SK-N-SH (cell line): ENCODE data around the gene PTPRD. TPM values are rescaled to one million over a fixed set of nuclear protein-coding genes. Genes with fewer than 3 reads are reported as not detected.

Experiments used
- CTCF ChIA-PET: fragments of 300-600, 350-600 bp; formaldehyde crosslinking; extraction: SDS; loops from one replicate; lab custom pipeline; 2021; lab: Yijun Ruan, JAX
- POLR2A ChIA-PET: fragments of 350-600 bp; sonication (Branson Sonifier 250); formaldehyde crosslinking; extraction: SDS; loops from one replicate; lab custom pipeline; 2020; ENCODE audit warnings: antibody characterized with exemption, inconsistent platforms; lab: Yijun Ruan, JAX
- DNase-seq: peaks from one replicate; pipeline ENCODE4 v3.0.0; 2012
- H2AFZ ChIP-seq: fragments of 200-600 bp; sonication (generic); 2 replicates; pipeline ENCODE4 v1.8.1; 2016; ENCODE audit warnings: antibody characterized with exemption, mild to moderate bottlenecking, low read depth
- H3F3A ChIP-seq: fragments of 200-600 bp; sonication (generic); replicated peaks from 2 replicates; pipeline ENCODE3; 2016; ENCODE audit warnings: antibody characterized with exemption, mild to moderate bottlenecking; ENCODE audit not compliant: insufficient read depth
- H3K27ac ChIP-seq, 2 experiments: fragments of 200-500 bp in 1 of 2; fragments of 200-600 bp in 1 of 2; sonication (Bioruptor generic) in 1 of 2; sonication (generic), shearing (Covaris generic) in 1 of 2; 2 replicates each; pipeline versions ENCODE4 v1.5.1 to v1.6.1; 2014 to 2016; ENCODE audit warnings: low read depth in 2 of 2, inconsistent platforms in 1 of 2, low read length in 1 of 2, mild to moderate bottlenecking in 1 of 2, mixed read lengths in 1 of 2
- H3K27me3 ChIP-seq: fragments of 200-600 bp; sonication (generic), shearing (Covaris generic); 2 replicates; pipeline ENCODE4 v1.6.1; 2016; ENCODE audit warnings: mixed run types; ENCODE audit not compliant: insufficient read depth
- H3K36me3 ChIP-seq, 2 experiments: fragments of 200-500 bp in 1 of 2; fragments of 200-600 bp in 1 of 2; sonication (Bioruptor generic) in 1 of 2; sonication (generic) in 1 of 2; replicated peaks in 1 of 2; 2 replicates each; pipeline versions ENCODE3 to v1.5.1; 2014 to 2016; ENCODE audit warnings: low read length in 1 of 2, mild to moderate bottlenecking in 1 of 2; ENCODE audit not compliant: insufficient read depth in 2 of 2, control insufficient read depth in 1 of 2
- H3K4me1 ChIP-seq, 2 experiments: fragments of 200-500 bp in 1 of 2; fragments of 200-600 bp in 1 of 2; sonication (Bioruptor generic) in 1 of 2; sonication (generic), shearing (Covaris generic) in 1 of 2; 2 replicates each; pipeline versions ENCODE4 v1.5.1 to v1.6.1; 2014 to 2016; ENCODE audit warnings: low read depth in 1 of 2, low read length in 1 of 2, mixed run types in 1 of 2; ENCODE audit not compliant: insufficient read depth in 2 of 2, control insufficient read depth in 1 of 2
- H3K4me2 ChIP-seq: fragments of 200-600 bp; sonication (generic), shearing (Covaris generic); 2 replicates; pipeline ENCODE4 v1.6.1; 2017; ENCODE audit warnings: mixed run types
- H3K4me3 ChIP-seq, 2 experiments: fragments of 200-500 bp in 1 of 2; fragments of 200-600 bp in 1 of 2; sonication (Bioruptor generic) in 1 of 2; sonication (generic), shearing (Covaris generic) in 1 of 2; 2 replicates each; pipeline versions ENCODE4 v1.5.1 to v1.8.1; 2014 to 2016; ENCODE audit warnings: low read depth in 2 of 2, inconsistent platforms in 1 of 2, low read length in 1 of 2, mild to moderate bottlenecking in 1 of 2, mixed read lengths in 1 of 2, moderate library complexity in 1 of 2
- H3K79me2 ChIP-seq: fragments of 200-600 bp; sonication (generic); 2 replicates; pipeline ENCODE4 v1.8.1; 2017; ENCODE audit warnings: mild to moderate bottlenecking; ENCODE audit not compliant: insufficient read depth
- H3K9ac ChIP-seq: fragments of 200-600 bp; sonication (generic); 2 replicates; pipeline ENCODE4 v1.6.1; 2017; ENCODE audit warnings: mixed run types
- H3K9me2 ChIP-seq: fragments of 200-600 bp; sonication (generic); 2 replicates; pipeline ENCODE4 v1.6.1; 2017; ENCODE audit warnings: mixed run types
- H3K9me3 ChIP-seq: fragments of 200-600 bp; sonication (generic); 2 replicates; pipeline ENCODE4 v1.6.1; 2017; ENCODE audit warnings: mixed run types, mild to moderate bottlenecking, moderate library complexity
- H4K20me1 ChIP-seq: fragments of 200-600 bp; sonication (generic); 2 replicates; pipeline ENCODE4 v1.6.1; 2017; ENCODE audit warnings: mild to moderate bottlenecking, mixed run types; ENCODE audit not compliant: insufficient read depth
- FOSL2 ChIP-seq: IDR thresholded peaks from 2 replicates; pipeline ENCODE4 v1.4.0; 2012; ENCODE audit warnings: low read depth, mild to moderate bottlenecking, moderate library complexity, borderline replicate concordance
- GATA2 ChIP-seq: sonication (generic); formaldehyde crosslinking; IDR thresholded peaks from 2 replicates; pipeline ENCODE4 v1.5.0; 2020; ENCODE audit warnings: mild to moderate bottlenecking, missing genetic modification reagents
- NFIC ChIP-seq: IDR thresholded peaks from 2 replicates; pipeline ENCODE4 v1.4.0; 2012; ENCODE audit warnings: borderline replicate concordance
- PBX3 ChIP-seq: IDR thresholded peaks from 2 replicates; pipeline ENCODE4; 2012
- POLR2AphosphoS5 ChIP-seq: IDR thresholded peaks from 2 replicates; pipeline ENCODE4 v1.6.1; 2012; ENCODE audit warnings: low read depth, low read length
- SIN3A ChIP-seq: IDR thresholded peaks from 2 replicates; pipeline ENCODE4 v1.6.1; 2012; ENCODE audit warnings: low read depth, mild to moderate bottlenecking, low read length, moderate library complexity, borderline replicate concordance
- SMC3 ChIP-seq: IDR thresholded peaks from 2 replicates; pipeline ENCODE4 v1.6.1; 2012; ENCODE audit warnings: low read depth, low read length, improper control_type of control experiment
- whole genome bisulfite sequencing: methylation state at CpG from one replicate; pipeline ENCODE4 v1.1.6; 2017; ENCODE audit warnings: low lambda C conversion rate; 5-methylcytosine and 5-hydroxymethylcytosine counted together
- polyA plus RNA-seq, 3 experiments: library from polyadenylated mRNA; depleted of rRNA; stranded (reverse); fragments of >200 nt; gene quantifications; 2 replicates each; pipeline ENCODE4 v1.2.3, GENCODE V29; 2012
- TF ChIP-seq, protein P1 (sequence below): IDR thresholded peaks from 2 replicates; pipeline ENCODE4 v1.4.0; 2012; ENCODE audit warnings: low read depth, borderline replicate concordance

PTPRD gene
- polyA plus RNA-seq, 1 of the 3 experiments (the other 2 are of a cell fraction), result 0.15 TPM

GRCh38 chr9:8860086-8860485 lies 1752.7 kb downstream of the PTPRD start:
- DNase-seq, result no peak
- POLR2A ChIA-PET, result no interaction called here

DNA sequence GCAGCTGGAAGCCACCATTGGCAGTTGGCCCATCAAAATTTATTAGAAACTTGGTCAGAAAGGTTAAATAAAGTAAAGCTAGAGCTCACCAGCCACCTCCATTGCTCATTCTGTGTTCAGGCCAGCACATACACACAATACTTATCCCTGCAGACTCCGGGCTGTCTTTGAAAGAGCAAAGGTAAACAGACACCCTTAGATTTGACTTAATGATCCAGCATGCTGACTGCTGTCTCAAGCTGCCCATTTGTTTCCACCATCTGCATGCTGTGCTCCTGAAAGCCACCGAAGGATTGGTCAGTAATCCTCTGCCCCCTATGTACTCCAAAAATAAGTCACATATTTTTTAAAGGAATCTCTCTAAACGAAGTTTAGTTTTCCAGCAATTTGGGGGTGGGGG lies 1753.4 kb downstream of the PTPRD start:
- H3K27ac ChIP-seq, result no peak overlapping the region
- no peak for TF ChIP-seq SMC3
- TF ChIP-seq GATA2 (CRISPR knock-in tag), result no peak
- no peak for TF ChIP-seq POLR2AphosphoS5
- TF ChIP-seq, protein P1, sequence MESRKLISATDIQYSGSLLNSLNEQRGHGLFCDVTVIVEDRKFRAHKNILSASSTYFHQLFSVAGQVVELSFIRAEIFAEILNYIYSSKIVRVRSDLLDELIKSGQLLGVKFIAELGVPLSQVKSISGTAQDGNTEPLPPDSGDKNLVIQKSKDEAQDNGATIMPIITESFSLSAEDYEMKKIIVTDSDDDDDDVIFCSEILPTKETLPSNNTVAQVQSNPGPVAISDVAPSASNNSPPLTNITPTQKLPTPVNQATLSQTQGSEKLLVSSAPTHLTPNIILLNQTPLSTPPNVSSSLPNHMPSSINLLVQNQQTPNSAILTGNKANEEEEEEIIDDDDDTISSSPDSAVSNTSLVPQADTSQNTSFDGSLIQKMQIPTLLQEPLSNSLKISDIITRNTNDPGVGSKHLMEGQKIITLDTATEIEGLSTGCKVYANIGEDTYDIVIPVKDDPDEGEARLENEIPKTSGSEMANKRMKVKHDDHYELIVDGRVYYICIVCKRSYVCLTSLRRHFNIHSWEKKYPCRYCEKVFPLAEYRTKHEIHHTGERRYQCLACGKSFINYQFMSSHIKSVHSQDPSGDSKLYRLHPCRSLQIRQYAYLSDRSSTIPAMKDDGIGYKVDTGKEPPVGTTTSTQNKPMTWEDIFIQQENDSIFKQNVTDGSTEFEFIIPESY, result no peak
- TF ChIP-seq NFIC, result no peak
- TF ChIP-seq SIN3A, result no peak
- TF ChIP-seq FOSL2, result no peak
- TF ChIP-seq, all 33 proteins: peak for 0
- DNase-seq, result no peak
- Histone ChIP-seq H3K4me1 (peaks cover 0 to 3% of the 10 kb centered on the region in 2 experiments; a peak in 2 of 4 replicates), H3K36me3 (no peaks in the 10 kb centered on the region), H4K20me1 (no peaks in the 10 kb centered on the region), H3F3A (no peaks in the 10 kb centered on the region), H3K4me3 (no peak overlapping the region), H3K9me3 (no peaks in the 10 kb centered on the region), H3K4me2 (no peak overlapping the region), H3K9me2 (no peaks in the 10 kb centered on the region), H2AFZ (no peak overlapping the region), H3K27me3 (peaks cover 24% of the 10 kb centered on the region; the same call in 1 of the 2 replicates), H3K79me2 (no peaks in the 10 kb centered on the region), H3K9ac (no peak overlapping the region)
- POLR2A ChIA-PET, result no interaction called here
- CTCF ChIA-PET, result interaction anchor here (0.7 to 1.1 kb wide), 2 partner anchors 401 to 1168 kb away, joined by 3 to 4 read pairs; no protein-coding TSS in a partner anchor
- WGBS, result 61% methylated on average over 3 of the region's 3 CpGs

More at GRCh38 chr9:8860086-8860485, 1752.7 kb downstream of the PTPRD start:
- Histone ChIP-seq H3K36me3 (no peaks in the 10 kb centered on the region), H3K9me3 (no peaks in the 10 kb centered on the region), H3K9me2 (no peaks in the 10 kb centered on the region), H3K4me1 (peaks cover 0 to 3% of the 10 kb centered on the region in 2 experiments; a peak in 2 of 4 replicates), H3K79me2 (no peaks in the 10 kb centered on the region), H4K20me1 (no peaks in the 10 kb centered on the region), H3K4me3 (no peak overlapping the region), H3K9ac (no peak overlapping the region), H3K4me2 (no peak overlapping the region), H2AFZ (no peak overlapping the region), H3F3A (no peaks in the 10 kb centered on the region), H3K27me3 (peaks cover 24% of the 10 kb centered on the region; the same call in 1 of the 2 replicates), H3K27ac (no peak overlapping the region)
- CTCF ChIA-PET, result interaction anchor here (0.7 to 1.1 kb wide), 2 partner anchors 401 to 1169 kb away, joined by 3 to 4 read pairs; no protein-coding TSS in a partner anchor
- no peak for TF ChIP-seq PBX3
